Natural killer cell (primary cell): ENCODE data around the gene WWC1. TPM values are rescaled to one million over a fixed set of nuclear protein-coding genes. Genes with fewer than 3 reads are reported as not detected.

Experiments used
- ATAC-seq, 3 donors: fragments of 150-1000 bp in 2 of 3; fragments of 200-7000 bp in 1 of 3; cut with Tn5 transposase; 1 replicate in 1 of 3; 2 replicates in 2 of 3; pipeline ENCODE4 v1.10.0; 2021; ENCODE audit warnings: mild to moderate bottlenecking in 2 of 3, moderate library complexity in 2 of 3
- DNase-seq, 2 donors: peaks; one replicate each; pipeline versions ENCODE4 v3.0.0 to v3.0.0-alpha.2; 2013 to 2021; ENCODE audit warnings: mixed read lengths in 1 of 2
- H3K27ac ChIP-seq: one replicate; pipeline ENCODE4 v1.5.1; 2013; ENCODE audit warnings: mild to moderate bottlenecking, low read length
- H3K27me3 ChIP-seq: one replicate; pipeline ENCODE4 v1.6.1; 2013; ENCODE audit warnings: low read length; ENCODE audit not compliant: control insufficient read depth, insufficient read depth
- H3K36me3 ChIP-seq: one replicate; pipeline ENCODE4 v1.6.1; 2013; ENCODE audit warnings: low read length; ENCODE audit not compliant: control insufficient read depth, insufficient read depth
- H3K4me1 ChIP-seq: one replicate; pipeline ENCODE4 v1.6.1; 2013; ENCODE audit warnings: low read length; ENCODE audit not compliant: control insufficient read depth, insufficient read depth
- H3K4me3 ChIP-seq: one replicate; pipeline ENCODE4 v1.5.1; 2013; ENCODE audit warnings: low read length
- H3K9me3 ChIP-seq: one replicate; pipeline ENCODE4 v1.6.1; 2013; ENCODE audit warnings: low read length; ENCODE audit not compliant: control insufficient read depth, insufficient read depth
- H3K27ac Mint-ChIP-seq, 2 donors: one replicate each; pipeline ENCODE4 v1.8.0; 2022; ENCODE audit warnings: mild to moderate bottlenecking in 2 of 2, mixed read lengths in 2 of 2, moderate library complexity in 1 of 2
- H3K27me3 Mint-ChIP-seq, 2 donors: one replicate each; pipeline ENCODE4 v1.8.0; 2022; ENCODE audit warnings: low read depth in 2 of 2, mixed read lengths in 2 of 2
- H3K36me3 Mint-ChIP-seq: one replicate; pipeline ENCODE4 v1.8.0; 2022; ENCODE audit warnings: mixed read lengths
- H3K4me1 Mint-ChIP-seq, 2 donors: one replicate each; pipeline ENCODE4 v1.8.0; 2022; ENCODE audit warnings: mixed read lengths in 2 of 2
- H3K4me3 Mint-ChIP-seq: one replicate; pipeline ENCODE4 v1.8.0; 2022; ENCODE audit warnings: mild to moderate bottlenecking, moderate library complexity, mixed read lengths
- H3K9me3 Mint-ChIP-seq, 2 donors: one replicate each; pipeline ENCODE4 v1.8.0; 2022; ENCODE audit warnings: mixed read lengths in 2 of 2
- CTCF ChIP-seq: fragments of 200-600 bp; IDR thresholded peaks from one replicate; pipeline ENCODE4 v1.8.0; 2022; ENCODE audit warnings: antibody characterized with exemption
- WGBS: methylation state at CpG from one replicate; pipeline ENCODE4 v1.1.7; 2013; ENCODE audit warnings: missing lambda C conversion rate; ENCODE audit not compliant: insufficient coverage; 5-methylcytosine and 5-hydroxymethylcytosine counted together
- intact Hi-C: fragments of 100-400 bp; cut with micrococcal nuclease; formaldehyde crosslinking; loops from one replicate; pipeline ENCODE4 v1.14.2; 2022
- total RNA-seq, 4 donors: library from RNA; stranded (reverse); fragments of 120-200 nt in 1 of 4; gene quantifications; one replicate each; pipeline versions ENCODE4 v1.2.3 to v1.2.4, GENCODE V29; 2013 to 2022

WWC1 gene
- total RNA-seq, 3 donors from 2014 or later (not counting 1 experiment from before 2014, with no cell fraction given), result 0.42 to 0.66 (median 0.53) TPM

- Histone ChIP-seq H3K27me3 (no peaks in the 10 kb centered on the region), H3K27ac (no peak overlapping the region), H3K4me1 (no peaks in the 10 kb centered on the region), H3K4me3 (no peak overlapping the region), H3K36me3 (no peaks in the 10 kb centered on the region), H3K9me3 (no peaks in the 10 kb centered on the region)
- no peaks in the 10 kb centered on the region for H3K27me3 Mint-ChIP-seq
- no peak overlapping the region for H3K27ac Mint-ChIP-seq
- no peak for TF ChIP-seq CTCF
- H3K36me3 Mint-ChIP-seq, result no peaks in the 10 kb centered on the region
- intact Hi-C loops, result no loop called here
- H3K4me1 Mint-ChIP-seq, result no peaks in the 10 kb centered on the region
- WGBS, result 84% methylated on average over 3 of the region's 3 CpGs
- H3K4me3 Mint-ChIP-seq, result no peak overlapping the region
- ATAC-seq (no peak), DNase-seq (no peak)
- no peaks in the 10 kb centered on the region for H3K9me3 Mint-ChIP-seq
Observed at GRCh38 chr5:168261227-168261571, 30.2 kb upstream of the WWC1 start.

- TF ChIP-seq CTCF, result no peak
- Histone ChIP-seq H3K4me1 (no peaks in the 10 kb centered on the region), H3K4me3 (no peak overlapping the region), H3K27me3 (no peaks in the 10 kb centered on the region), H3K36me3 (no peaks in the 10 kb centered on the region), H3K27ac (no peak overlapping the region), H3K9me3 (no peaks in the 10 kb centered on the region)
- no peaks in the 10 kb centered on the region for H3K36me3 Mint-ChIP-seq
- H3K4me1 Mint-ChIP-seq, result no peaks in the 10 kb centered on the region
- intact Hi-C loops, result no loop called here
- H3K27ac Mint-ChIP-seq, result no peak overlapping the region
- H3K4me3 Mint-ChIP-seq, result no peak overlapping the region
- no peaks in the 10 kb centered on the region for H3K9me3 Mint-ChIP-seq
- H3K27me3 Mint-ChIP-seq, result no peaks in the 10 kb centered on the region
- ATAC-seq (no peak), DNase-seq (no peak)
- 93% methylated on average over 39 of the region's 39 CpGs for WGBS
Observed at GRCh38 chr5:168262042-168262743, 29.3 kb upstream of the WWC1 start.

- Histone ChIP-seq H3K4me1 (no peaks in the 10 kb centered on the region), H3K36me3 (no peaks in the 10 kb centered on the region), H3K4me3 (no peak overlapping the region), H3K9me3 (no peaks in the 10 kb centered on the region), H3K27me3 (no peaks in the 10 kb centered on the region), H3K27ac (no peak overlapping the region)
- Mint-ChIP-seq H3K27ac (no peak overlapping the region), H3K9me3 (no peaks in the 10 kb centered on the region), H3K4me1 (no peaks in the 10 kb centered on the region), H3K4me3 (no peak overlapping the region), H3K36me3 (no peaks in the 10 kb centered on the region), H3K27me3 (no peaks in the 10 kb centered on the region)
- TF ChIP-seq CTCF, result no peak
- 87% methylated on average over 11 of the region's 13 CpGs for WGBS
- DNase-seq (no peak), ATAC-seq (no peak)
- intact Hi-C loops, result no loop called here
Observed at GRCh38 chr5:168263121-168263520, 28.3 kb upstream of the WWC1 start.

- 87% methylated on average over 6 of the region's 6 CpGs for WGBS
- H3K4me1 Mint-ChIP-seq, result peaks cover 0 to 15% of the 10 kb centered on the region in 2 donors
- no peaks in the 10 kb centered on the region for H3K36me3 Mint-ChIP-seq
- Histone ChIP-seq H3K27ac (no peak overlapping the region), H3K4me1 (peaks cover 7% of the 10 kb centered on the region), H3K4me3 (no peak overlapping the region), H3K9me3 (no peaks in the 10 kb centered on the region), H3K27me3 (no peaks in the 10 kb centered on the region), H3K36me3 (no peaks in the 10 kb centered on the region)
- no peak for ATAC-seq
- no peak overlapping the region for H3K4me3 Mint-ChIP-seq
- no peak for TF ChIP-seq CTCF
- DNase-seq, result no peak
- intact Hi-C loops, result no loop called here
- H3K27me3 Mint-ChIP-seq, result peaks cover 5 to 9% of the 10 kb centered on the region in 2 donors
- H3K9me3 Mint-ChIP-seq, result no peaks in the 10 kb centered on the region
- H3K27ac Mint-ChIP-seq, result no peak overlapping the region
Observed at GRCh38 chr5:168266016-168266415, 25.4 kb upstream of the WWC1 start.
